GM12878 (cell line): Measurements from ENCODE around the gene RIIAD1. TPM values are rescaled to one million over a fixed set of nuclear protein-coding genes. Genes with fewer than 3 reads are reported as not detected.

ENCODE experiments used
- ATAC-seq: fragments of 200-7000 bp; cut with Tn5 transposase; 3 replicates; pipeline ENCODE4 v1.9.1; 2020; ENCODE audit warnings: mild to moderate bottlenecking, moderate library complexity
- BruUV-seq: library from RNA; stranded (reverse); fragments of 400-500 nt; replicated peaks from 2 replicates; lab custom pipeline; 2021; lab: Mats Ljungman, UMichigan
- CTCF ChIA-PET: fragments of 300-600 bp; sonication (Branson Sonifier 250); formaldehyde crosslinking; extraction: SDS; loops from one replicate; lab custom pipeline; 2021; ENCODE audit warnings: inconsistent platforms; lab: Yijun Ruan, JAX
- POLR2A ChIA-PET: fragments of 350-600 bp; formaldehyde crosslinking; extraction: SDS; loops from one replicate; lab custom pipeline; 2021; ENCODE audit warnings: inconsistent platforms; lab: Charles Lee
- RAD21 ChIA-PET: fragments of 300-600 bp; sonication (Branson Sonifier 250); formaldehyde crosslinking; loops from one replicate; lab custom pipeline; 2023; ENCODE audit warnings: antibody characterized with exemption; ENCODE audit not compliant: unreplicated experiment; lab: Charles Lee
- SMC1A ChIA-PET: fragments of 300-600 bp; sonication (Branson Sonifier 250); formaldehyde crosslinking; loops from one replicate; lab custom pipeline; 2023; ENCODE audit not compliant: unreplicated experiment, uncharacterized antibody; lab: Charles Lee
- DNase-seq: peaks from one replicate; pipeline ENCODE4 v3.0.0-alpha.2; 2011; ENCODE audit warnings: low read depth, low spot score
- FAIRE-seq: peaks from 3 replicates; lab custom pipeline; 2011; peaks lifted over from hg19 to GRCh38; lab: Jason Lieb, UNC
- H2AFZ ChIP-seq: 2 replicates; pipeline ENCODE4 v1.6.0; 2011; ENCODE audit warnings: low read depth, low read length, control low read depth; ENCODE audit not compliant: control insufficient read depth
- H3K27ac ChIP-seq: 2 replicates; pipeline ENCODE4 v1.5.1; 2011; ENCODE audit warnings: control low read depth; ENCODE audit not compliant: control insufficient read depth, insufficient read depth
- H3K27me3 ChIP-seq, 2 experiments: replicated peaks in 1 of 2; 2 replicates each; pipeline versions ENCODE4 v1.6.0 to v1.6.1; 2011; ENCODE audit warnings: low read length in 1 of 2; ENCODE audit not compliant: control insufficient read depth in 2 of 2, insufficient read depth in 2 of 2
- H3K36me3 ChIP-seq, 2 experiments: 2 replicates each; pipeline ENCODE4 v1.5.1; 2011; ENCODE audit warnings: low read length in 1 of 2; ENCODE audit not compliant: control insufficient read depth in 2 of 2, insufficient read depth in 2 of 2
- H3K4me1 ChIP-seq: 2 replicates; pipeline ENCODE4 v1.6.1; 2011; ENCODE audit warnings: mild to moderate bottlenecking, low read length, moderate library complexity, mixed read lengths; ENCODE audit not compliant: control insufficient read depth, insufficient read depth
- H3K4me2 ChIP-seq: 2 replicates; pipeline ENCODE4 v1.6.0; 2011; ENCODE audit warnings: control low read depth; ENCODE audit not compliant: control insufficient read depth, insufficient read depth
- H3K4me3 ChIP-seq: fragments of 200-600 bp; sonication (generic); 2 replicates; pipeline ENCODE4 v1.5.1; 2016
- H3K79me2 ChIP-seq: 2 replicates; pipeline ENCODE4 v1.6.0; 2011; ENCODE audit warnings: low read length; ENCODE audit not compliant: control insufficient read depth, insufficient read depth
- H3K9ac ChIP-seq: 2 replicates; pipeline ENCODE4 v1.8.0; 2011; ENCODE audit warnings: low read length, control low read depth, mixed read lengths; ENCODE audit not compliant: control insufficient read depth, insufficient read depth
- H3K9me3 ChIP-seq: replicated peaks from 3 replicates; pipeline ENCODE4 v1.5.1; 2011; ENCODE audit warnings: mild to moderate bottlenecking, low read length; ENCODE audit not compliant: control insufficient read depth, insufficient read depth
- H4K20me1 ChIP-seq: 2 replicates; pipeline ENCODE4 v1.6.0; 2011; ENCODE audit not compliant: control insufficient read depth, insufficient read depth
- ASH2L ChIP-seq: fragments of 300-600, 200-600 bp; sonication (generic); IDR thresholded peaks from 2 replicates; pipeline ENCODE4 v1.6.1; 2017; ENCODE audit warnings: low read depth, mild to moderate bottlenecking, borderline replicate concordance
- ATF3 ChIP-seq: IDR thresholded peaks from 2 replicates; pipeline ENCODE4 v1.6.1; 2011; ENCODE audit warnings: low read depth, mild to moderate bottlenecking, low read length, moderate library complexity, borderline replicate concordance; ENCODE audit errors: extremely low read depth
- ATF7 ChIP-seq: fragments of 450-650 bp; IDR thresholded peaks from 2 replicates; pipeline ENCODE4 v1.6.1; 2016; ENCODE audit warnings: low read depth, mild to moderate bottlenecking
- CTCF ChIP-seq, 3 experiments: IDR thresholded peaks in 2 of 3; conservative IDR thresholded peaks in 1 of 3; 2 replicates each; pipeline ENCODE4 v1.5.1; 2011; ENCODE audit warnings: low read depth in 3 of 3, low read length in 3 of 3, mild to moderate bottlenecking in 3 of 3, control low read depth in 2 of 3, moderate library complexity in 2 of 3, inconsistent platforms in 1 of 3, mixed read lengths in 1 of 3; ENCODE audit not compliant: control insufficient read depth in 2 of 3, insufficient read depth in 1 of 3; ENCODE audit errors: extremely low read depth in 1 of 3
- E2F4 ChIP-seq: IDR thresholded peaks from 2 replicates; pipeline ENCODE4 v1.6.1; 2012; ENCODE audit warnings: low read depth, low read length, improper control_type of control experiment
- E4F1 ChIP-seq: fragments of 450-650 bp; IDR thresholded peaks from 2 replicates; pipeline ENCODE4 v1.6.1; 2018; ENCODE audit warnings: borderline replicate concordance, mild to moderate bottlenecking; ENCODE audit not compliant: partially characterized antibody
- ESRRA ChIP-seq: IDR thresholded peaks from 2 replicates; pipeline ENCODE4 v1.6.1; 2012; ENCODE audit warnings: mild to moderate bottlenecking, low read length, improper control_type of control experiment
- FOXM1 ChIP-seq: IDR thresholded peaks from 2 replicates; pipeline ENCODE4 v1.6.1; 2012; ENCODE audit warnings: low read depth, mild to moderate bottlenecking, inconsistent platforms, low read length, moderate library complexity
- MAX ChIP-seq: IDR thresholded peaks from 2 replicates; pipeline ENCODE4 v1.6.1; 2012; ENCODE audit warnings: low read depth, low read length, improper control_type of control experiment
- NFXL1 ChIP-seq: fragments of 450-650 bp; IDR thresholded peaks from 2 replicates; pipeline ENCODE4 v1.6.1; 2017; ENCODE audit warnings: antibody characterized with exemption, mild to moderate bottlenecking, borderline replicate concordance
- NFYA ChIP-seq: IDR thresholded peaks from 2 replicates; pipeline ENCODE4 v1.6.1; 2011; ENCODE audit warnings: low read depth, mild to moderate bottlenecking, low read length, improper control_type of control experiment, borderline replicate concordance
- PKNOX1 ChIP-seq: fragments of 450-650 bp; IDR thresholded peaks from 2 replicates; pipeline ENCODE4 v1.6.1; 2016; ENCODE audit warnings: mild to moderate bottlenecking
- SREBF1 ChIP-seq: IDR thresholded peaks from 2 replicates; pipeline ENCODE4 v1.6.1; 2012; ENCODE audit warnings: mild to moderate bottlenecking, low read length
- SRF ChIP-seq, 2 experiments: IDR thresholded peaks; 2 replicates each; pipeline ENCODE4 v1.6.1; 2011; ENCODE audit warnings: low read depth in 2 of 2, low read length in 2 of 2, mild to moderate bottlenecking in 1 of 2, moderate library complexity in 1 of 2
- TARDBP ChIP-seq: IDR thresholded peaks from 2 replicates; pipeline ENCODE4 v1.6.1; 2016; ENCODE audit warnings: borderline replicate concordance
- ZZZ3 ChIP-seq: IDR thresholded peaks from 2 replicates; pipeline ENCODE4 v1.6.1; 2011; ENCODE audit warnings: low read depth; ENCODE audit not compliant: control insufficient read depth, insufficient read length
- WGBS: methylation state at CpG from one replicate; pipeline ENCODE4 v1.1.6; 2016; ENCODE audit warnings: low lambda C conversion rate; ENCODE audit not compliant: insufficient replicate concordance, insufficient coverage; ENCODE audit errors: missing lambda C conversion rate; 5-methylcytosine and 5-hydroxymethylcytosine counted together
- in situ Hi-C: fragments of 300-500 bp; cut with MboI; formaldehyde crosslinking; loops from 9 replicates; pipeline ENCODE4 v1.14.3; 2018; ENCODE audit warnings: mixed read lengths
- intact Hi-C: fragments of 100-400 bp; cut with micrococcal nuclease; formaldehyde crosslinking; loops from one replicate; pipeline ENCODE4 v1.14.2; 2022; ENCODE audit not compliant: unreplicated experiment
- polyA plus RNA-seq, 11 experiments: library from polyadenylated mRNA; depleted of rRNA in 4 of 11; unstranded in 6 of 11; stranded (reverse) in 5 of 11; fragments of >200 nt; fragmentation: Nextera tagmentation in 4 of 11; fragmentation: Illumina TruSeq in 1 of 11; extraction: Ambion mirVana in 4 of 11; extraction: Trizol in 1 of 11; gene quantifications; 1 replicate in 1 of 11; 2 replicates in 10 of 11; pipeline versions ENCODE4 v1.2.1 to v1.2.3, GENCODE V29; 2011 to 2016; ENCODE audit warnings: inconsistent platforms in 2 of 11, missing spikeins in 2 of 11, low read depth in 1 of 11
- total RNA-seq, 4 experiments: library from RNA; depleted of rRNA in 3 of 4; stranded (reverse); fragments of >200 nt in 3 of 4; fragmentation: Illumina TruSeq in 1 of 4; extraction: Trizol in 1 of 4; gene quantifications; 2 replicates each; pipeline versions ENCODE4 v1.2.1 to v1.2.3, GENCODE V29; 2013 to 2021

The RIIAD1 gene
- total and polyA plus RNA-seq, 10 of the 15 experiments (the other 5 are each of a cell fraction or from before 2014, with no cell fraction given): not detected

- ATAC-seq (no peak), DNase-seq (no peak), FAIRE-seq (no peak)
- H3K4me3 ChIP-seq: no peak overlapping the region
- H3K79me2 ChIP-seq: no peaks in the 10 kb centered on the region
- H3K4me1 ChIP-seq: no peaks in the 10 kb centered on the region
- ChIA-PET SMC1A (interaction anchor here (0.9 to 1.2 kb wide), 2 partner anchors 14 to 69 kb away, joined by 3 read pairs; partner anchors contain the start of gene MRPL9), POLR2A (interaction anchor here (0.6 kb wide), 1 partner anchor 463 kb away, joined by 3 read pairs; no protein-coding TSS in a partner anchor), RAD21 (no interaction called here), CTCF (interaction anchor here (0.6 to 1.5 kb wide), 2 partner anchors 12 to 107 kb away, joined by 3 to 8 read pairs; no protein-coding TSS in a partner anchor)
- in situ Hi-C loops: no loop called here
- intact Hi-C loops: no loop called here
- no peak overlapping the region for H2AFZ ChIP-seq
- TF ChIP-seq SRF (IDR thresholded peaks at IDR 0.05; ENCODE audit: low read depth in 2 of 2, low read length in 2 of 2) (no peak), E4F1 (no peak), TARDBP (no peak), ESRRA (no peak), ATF3 (no peak), ATF7 (no peak), CTCF (IDR thresholded peaks at IDR 0.05 in 2 of 3, conservative IDR thresholded peaks at IDR 0.05 in 1 of 3; ENCODE audit: control insufficient read depth in 2 of 3, extremely low read depth in 1 of 3, insufficient read depth in 1 of 3, low read depth in 3 of 3, low read length in 3 of 3) (no peak), NFYA (no peak), ZZZ3 (no peak), MAX (no peak), E2F4 (no peak), PKNOX1 (no peak), NFXL1 (no peak), ASH2L (no peak), SREBF1 (no peak), FOXM1 (no peak)
- no peak overlapping the region for H3K4me2 ChIP-seq
- WGBS: 96% methylated on average over 4 of the region's 4 CpGs
- no peaks in the 10 kb centered on the region for H3K36me3 ChIP-seq
- H3K27me3 ChIP-seq: no peaks in the 10 kb centered on the region
- H3K27ac ChIP-seq: no peak overlapping the region
- H3K9ac ChIP-seq: no peak overlapping the region
- no TSS peak for BruUV-seq
- H3K9me3 ChIP-seq: no peaks in the 10 kb centered on the region
- no peaks in the 10 kb centered on the region for H4K20me1 ChIP-seq
Measured at GRCh38 chr1:151777317-151777716, 56.0 kb downstream of the RIIAD1 start.
